Fibroblast of skin of right biceps (primary cell): Measurements from ENCODE around the gene SUMO3.

ENCODE experiments used
- DNase-seq: peaks from one replicate; pipeline ENCODE4 v3.0.0-alpha.2; 2013

SUMO3 gene

GRCh38 chr21:44758781-44759627 is 58.9 kb downstream of the SUMO3 start:
- no peak for DNase-seq

DNA sequence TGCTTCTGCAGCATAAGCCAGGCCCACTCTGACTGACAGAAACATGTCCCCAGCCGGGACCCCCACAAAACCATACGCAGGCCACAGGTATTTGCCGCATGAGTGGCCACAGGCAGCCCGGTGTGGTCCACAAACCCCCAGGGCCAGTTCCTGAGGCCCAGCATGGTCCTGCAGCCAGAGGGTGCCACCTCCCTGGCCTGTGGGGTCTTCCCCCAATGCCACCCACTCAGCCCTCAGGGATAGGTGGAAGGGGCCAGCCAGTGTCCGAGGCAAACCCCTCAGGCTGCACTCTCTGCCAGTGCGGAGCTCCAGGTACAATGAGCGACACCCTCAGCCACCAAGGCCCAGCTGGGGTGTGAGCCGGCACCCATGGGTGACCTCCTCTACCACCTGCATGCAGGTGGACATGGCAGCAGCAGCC is 59.7 kb downstream of the SUMO3 start:
- DNase-seq, result no peak

GRCh38 chr21:44757731-44758130 is 60.1 kb downstream of the SUMO3 start:
- DNase-seq, result no peak

DNA sequence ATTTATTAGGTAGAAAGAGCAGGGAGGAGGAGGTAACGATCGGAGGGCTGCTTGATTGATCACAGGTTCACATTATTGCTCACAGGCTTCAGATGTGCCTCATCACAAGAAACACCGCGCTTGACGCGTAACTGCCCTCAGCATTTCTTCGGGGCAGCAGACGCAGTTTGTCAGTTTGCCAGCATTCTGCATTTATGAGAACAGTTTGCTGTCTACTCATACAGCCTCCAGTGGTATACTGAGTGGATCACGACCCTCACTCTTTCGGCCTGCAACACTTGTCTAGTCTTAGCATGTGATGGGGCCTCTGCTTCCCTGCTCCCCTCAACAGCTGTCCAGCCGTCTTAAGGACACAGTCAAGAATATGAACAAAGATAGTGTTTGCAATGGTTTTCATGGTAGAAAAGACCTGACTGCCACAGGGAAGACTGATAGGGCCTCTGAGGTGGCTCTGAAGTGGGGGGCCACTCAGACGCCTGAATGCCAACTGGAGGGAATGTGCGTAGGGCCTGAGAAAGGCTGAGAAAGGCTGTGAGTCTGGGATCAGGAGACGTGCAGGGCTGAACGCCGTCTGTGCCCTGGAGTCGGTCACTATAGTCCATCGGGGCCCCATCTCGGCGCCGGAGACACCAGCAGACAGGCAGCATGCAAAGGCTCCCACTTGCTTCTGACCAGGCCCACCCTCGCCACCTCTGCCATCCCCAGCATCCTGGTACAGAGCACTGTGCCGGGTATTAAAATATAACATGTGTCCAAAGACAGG is 61.3 kb downstream of the SUMO3 start:
- DNase-seq, result no peak
